Fibroblast of lung (primary cell): Measurements from ENCODE around the gene RPL9. TPM values are rescaled to one million over a fixed set of nuclear protein-coding genes. Genes with fewer than 3 reads are reported as not detected.
"Not testable (repeated sequence)": the region's sequence is repeated elsewhere in the genome, so short reads cannot be mapped to it uniquely, and the experiment has no call there.

Experiments
- DNase-seq, 2 donors: peaks; one replicate each; pipeline versions ENCODE4 v3.0.0 to v3.0.0-alpha.2; 2010; ENCODE audit warnings: low read depth in 2 of 2
- H2AFZ ChIP-seq: 2 replicates; pipeline ENCODE4 v1.5.1; 2012; ENCODE audit warnings: low read length, control low read depth, inconsistent platforms
- H3K27ac ChIP-seq: 2 replicates; pipeline ENCODE4 v1.5.1; 2011; ENCODE audit warnings: low read length, control low read depth; ENCODE audit not compliant: insufficient read depth
- H3K27me3 ChIP-seq: 2 replicates; pipeline ENCODE4 v1.5.1; 2011; ENCODE audit warnings: mild to moderate bottlenecking, low read length; ENCODE audit not compliant: control insufficient read depth, insufficient read depth
- H3K36me3 ChIP-seq: 2 replicates; pipeline ENCODE4 v1.5.1; 2011; ENCODE audit warnings: low read length; ENCODE audit not compliant: control insufficient read depth, insufficient read depth
- H3K4me1 ChIP-seq: 2 replicates; pipeline ENCODE4 v1.5.1; 2011; ENCODE audit warnings: low read length; ENCODE audit not compliant: control insufficient read depth, insufficient read depth; ENCODE audit errors: extremely low read depth
- H3K4me2 ChIP-seq: 2 replicates; pipeline ENCODE4 v1.5.1; 2011; ENCODE audit warnings: low read length, control low read depth; ENCODE audit not compliant: insufficient read depth; ENCODE audit errors: extremely low read depth
- H3K4me3 ChIP-seq, 4 experiments: fragments of 200-600 bp in 1 of 4; sonication (generic) in 1 of 4; replicated peaks in 1 of 4; 2 replicates each; pipeline ENCODE4 v1.5.1; 2011 to 2016; ENCODE audit warnings: low read length in 4 of 4, low read depth in 3 of 4, mild to moderate bottlenecking in 3 of 4, control low read depth in 2 of 4, inconsistent platforms in 1 of 4, mixed read lengths in 1 of 4; ENCODE audit not compliant: insufficient read depth in 1 of 4; ENCODE audit errors: control extremely low read depth in 1 of 4
- H3K79me2 ChIP-seq: 2 replicates; pipeline ENCODE4 v1.5.1; 2012; ENCODE audit warnings: mild to moderate bottlenecking, low read length, inconsistent platforms; ENCODE audit not compliant: control insufficient read depth, insufficient read depth
- H3K9ac ChIP-seq: 2 replicates; pipeline ENCODE4 v1.5.1; 2011; ENCODE audit warnings: mild to moderate bottlenecking, low read length, control low read depth; ENCODE audit not compliant: insufficient read depth
- H3K9me3 ChIP-seq: 2 replicates; pipeline ENCODE4 v1.5.1; 2012; ENCODE audit warnings: low read depth, low read length; ENCODE audit not compliant: control insufficient read depth, insufficient read depth
- H4K20me1 ChIP-seq: 2 replicates; pipeline ENCODE4 v1.5.1; 2011; ENCODE audit warnings: low read length; ENCODE audit not compliant: control insufficient read depth, insufficient read depth; ENCODE audit errors: extremely low read depth
- CTCF ChIP-seq, 2 donors: IDR thresholded peaks in 1 of 2; conservative IDR thresholded peaks in 1 of 2; 1 replicate in 1 of 2; 2 replicates in 1 of 2; pipeline ENCODE4 v1.5.1; 2011 to 2012; ENCODE audit warnings: low read length in 2 of 2, control low read depth in 1 of 2, inconsistent platforms in 1 of 2, low read depth in 1 of 2, mild to moderate bottlenecking in 1 of 2
- EZH2 ChIP-seq: IDR thresholded peaks from 2 replicates; pipeline ENCODE4 v1.5.1; 2012; ENCODE audit warnings: low read length, control low read depth, mild to moderate bottlenecking; ENCODE audit errors: missing control alignments
- polyA minus RNA-seq: library from RNA; depleted of rRNA, polyadenylated mRNA; stranded (reverse); fragments of >200 nt; gene quantifications from 2 replicates; pipeline ENCODE4 v1.2.3, GENCODE V29; 2011; ENCODE audit warnings: low replicate concordance
- polyA plus RNA-seq, 2 donors: library from polyadenylated mRNA; depleted of rRNA in 1 of 2; stranded (reverse) in 1 of 2; unstranded in 1 of 2; fragments of >200 nt; gene quantifications; 2 replicates each; pipeline ENCODE4 v1.2.1, GENCODE V29; 2011 to 2012; ENCODE audit warnings: missing spikeins in 1 of 2
- total RNA-seq: library from RNA; depleted of rRNA; stranded (reverse); fragments of >200 nt; gene quantifications from 2 replicates; pipeline ENCODE4 v1.2.1, GENCODE V29; 2014

Gene RPL9
- total RNA-seq (2,253 and 4,642 TPM in 2 replicates), polyA plus RNA-seq (1,161 and 1,426 TPM in 2 replicates), polyA minus RNA-seq (6.9 and 14.9 TPM in 2 replicates)
- polyA plus RNA-seq (2012) = 895 and 1,568 TPM in 2 replicates

- Histone ChIP-seq H4K20me1 (peaks cover 1% of the 10 kb centered on the region), H3K36me3 (peaks cover 6% of the 10 kb centered on the region), H3K9me3 (no peaks in the 10 kb centered on the region), H3K79me2 (peaks cover 39% of the 10 kb centered on the region), H3K9ac (peak within 1 kb of the TSS; percentile 98), H3K27me3 (no peaks in the 10 kb centered on the region), H3K27ac (peak within 1 kb of the TSS; percentile 95), H3K4me1 (peaks cover 10% of the 10 kb centered on the region), H3K4me3 (peak within 1 kb of the TSS; percentile 85 to 100 (median 96)), H2AFZ (peak within 1 kb of the TSS; percentile 96), H3K4me2 (peak within 1 kb of the TSS; percentile 98)
- peak; percentile 99 to 100 for DNase-seq
- TF ChIP-seq EZH2 (no peak), CTCF (conservative IDR thresholded peaks at IDR 0.05 in 1 of 2, IDR thresholded peaks at IDR 0.05 in 1 of 2; ENCODE audit: low read depth in 1 of 2, low read length in 2 of 2) (no peak)
These were observed at the start of gene RPL9, which contains the start of gene LIAS for GRCh38 chr4:39458505-39459300. Gene RPL9 (minus strand): TSS chr4:39458922. CDS start chr4:39458439, 483 bp downstream. Gene LIAS (plus strand): TSS chr4:39459056. CDS start chr4:39459118, 62 bp downstream.

GRCh38 chr4:39505581-39505980 is 46.9 kb upstream of the RPL9 start:
- H3K4me3 ChIP-seq = no peak overlapping the region
- TF ChIP-seq EZH2 (no peak), CTCF (conservative IDR thresholded peaks at IDR 0.05 in 1 of 2, IDR thresholded peaks at IDR 0.05 in 1 of 2; ENCODE audit: low read depth in 1 of 2, low read length in 2 of 2) (no peak)
- H3K36me3 ChIP-seq = peaks cover 17% of the 10 kb centered on the region
- no peak overlapping the region for H2AFZ ChIP-seq
- DNase-seq = no peak
- no peaks in the 10 kb centered on the region for H3K27me3 ChIP-seq
- H3K9me3 ChIP-seq = no peaks in the 10 kb centered on the region
- H3K79me2 ChIP-seq = peaks cover 3% of the 10 kb centered on the region
- H3K4me2 ChIP-seq = no peak overlapping the region
- no peaks in the 10 kb centered on the region for H4K20me1 ChIP-seq
- no peak overlapping the region for H3K27ac ChIP-seq
- peaks cover 7% of the 10 kb centered on the region for H3K4me1 ChIP-seq
- H3K9ac ChIP-seq = no peak overlapping the region

GRCh38 chr4:39504538-39504937 is 45.8 kb upstream of the RPL9 start:
- H3K9me3 ChIP-seq = no peaks in the 10 kb centered on the region
- H3K9ac ChIP-seq = no peak overlapping the region
- H3K4me3 ChIP-seq = no peak overlapping the region
- peaks cover 7% of the 10 kb centered on the region for H3K4me1 ChIP-seq
- H4K20me1 ChIP-seq = no peaks in the 10 kb centered on the region
- H2AFZ ChIP-seq = no peak overlapping the region
- TF ChIP-seq CTCF (conservative IDR thresholded peaks at IDR 0.05 in 1 of 2, IDR thresholded peaks at IDR 0.05 in 1 of 2; ENCODE audit: low read depth in 1 of 2, low read length in 2 of 2) = no peak
- TF ChIP-seq EZH2 = no peak
- no peaks in the 10 kb centered on the region for H3K27me3 ChIP-seq
- H3K36me3 ChIP-seq = peaks cover 16% of the 10 kb centered on the region
- H3K4me2 ChIP-seq = no peak overlapping the region
- no peak for DNase-seq
- H3K27ac ChIP-seq = no peak overlapping the region
- H3K79me2 ChIP-seq = peaks cover 2% of the 10 kb centered on the region

GRCh38 chr4:39502664-39503035 is 43.9 kb upstream of the RPL9 start:
- H3K4me1 ChIP-seq, H3K27me3 ChIP-seq, H3K9me3 ChIP-seq, H2AFZ ChIP-seq, H3K9ac ChIP-seq, H3K4me3 ChIP-seq, H3K79me2 ChIP-seq, H3K4me2 ChIP-seq, H4K20me1 ChIP-seq: not testable (repeated sequence)
- Histone ChIP-seq H3K27ac (peak overlapping the region; percentile 27), H3K36me3 (peaks cover 14% of the 10 kb centered on the region)
- peak in 1 of 2 donors; percentile 20 for DNase-seq
